HG03108 (cell line): ENCODE data around the gene KLF2.
A peak's percentile ranks its signal among the peaks of the same experiment; 100 is the strongest.

Experiments
- ATAC-seq: cut with Tn5 transposase; IDR thresholded peaks from one replicate; pipeline ENCODE4 v1.9.1; 2021; ENCODE audit warnings: moderate library complexity; ENCODE audit not compliant: unreplicated experiment

Gene KLF2

GRCh38 chr19:16363133-16363851, 38.7 kb downstream of the KLF2 start:
- ATAC-seq = no peak

- ATAC-seq = no peak
Measured at GRCh38 chr19:16363852-16364230, 39.2 kb downstream of the KLF2 start.

GRCh38 chr19:16364231-16364865, 39.7 kb downstream of the KLF2 start:
- no peak for ATAC-seq

- no peak for ATAC-seq
Measured at GRCh38 chr19:16365300-16365996, 40.8 kb downstream of the KLF2 start.

GRCh38 chr19:16366056-16366432, 41.4 kb downstream of the KLF2 start:
- no peak for ATAC-seq

GRCh38 chr19:16366433-16367260, 42.0 kb downstream of the KLF2 start:
- ATAC-seq = peak; percentile 34

- peak; percentile 27 for ATAC-seq
Measured at GRCh38 chr19:16367261-16367683, 42.6 kb downstream of the KLF2 start.

GRCh38 chr19:16368385-16369305, 44.0 kb downstream of the KLF2 start:
- no peak for ATAC-seq

GRCh38 chr19:16369306-16369663, 44.7 kb downstream of the KLF2 start:
- ATAC-seq = no peak

- ATAC-seq = no peak
Measured at GRCh38 chr19:16369664-16370576, 45.3 kb downstream of the KLF2 start.

- no peak for ATAC-seq
Measured at GRCh38 chr19:16370641-16371391, 46.2 kb downstream of the KLF2 start.

- peak; percentile 52 for ATAC-seq
Measured at GRCh38 chr19:16371540-16371986, 46.9 kb downstream of the KLF2 start.

GRCh38 chr19:16372065-16372915, 47.7 kb downstream of the KLF2 start:
- peak; percentile 21 for ATAC-seq

GRCh38 chr19:16373079-16373478, 48.5 kb downstream of the KLF2 start:
- ATAC-seq = no peak

GRCh38 chr19:16373532-16373931, 48.9 kb downstream of the KLF2 start:
- ATAC-seq = no peak

GRCh38 chr19:16373989-16374388, 49.4 kb downstream of the KLF2 start:
- no peak for ATAC-seq

GRCh38 chr19:16374436-16374835, 49.8 kb downstream of the KLF2 start:
- ATAC-seq = no peak
